A549 (cell line): Measurements from ENCODE around the gene CPED1. TPM values are rescaled to one million over a fixed set of nuclear protein-coding genes. Genes with fewer than 3 reads are reported as not detected.

Source experiments
- ATAC-seq, 2 experiments: fragments of 200-7000 bp in 1 of 2; fragments of >200 bp in 1 of 2; cut with Nextera tagmentation in 1 of 2; cut with Tn5 transposase in 1 of 2; 3 replicates each; pipeline versions ENCODE4 v1.8.0 to v1.9.1; 2018 to 2020; ENCODE audit warnings: mild to moderate bottlenecking in 1 of 2, moderate library complexity in 1 of 2
- CTCF ChIA-PET: fragments of 300-600 bp; sonication (Branson Sonifier 250); formaldehyde crosslinking; extraction: SDS; loops from one replicate; lab custom pipeline; 2021; ENCODE audit warnings: antibody characterized with exemption, inconsistent platforms; lab: Yijun Ruan, JAX
- POLR2A ChIA-PET: fragments of 350-600 bp; formaldehyde crosslinking; extraction: SDS; loops from one replicate; lab custom pipeline; 2021; ENCODE audit warnings: antibody characterized with exemption, inconsistent platforms; lab: Yijun Ruan, JAX
- DNase-seq, 2 experiments: peaks; one replicate each; pipeline versions ENCODE4 v3.0.0 to v3.0.0-alpha.2; 2011 to 2016; ENCODE audit warnings: low read depth in 1 of 2, low spot score in 1 of 2
- FAIRE-seq: peaks from 2 replicates; lab custom pipeline; 2011; peaks lifted over from hg19 to GRCh38; lab: Jason Lieb, UNC
- H3K27ac ChIP-seq, 2 experiments: fragments of >200 bp; sonication (Bioruptor Twin); formaldehyde crosslinking; 3 replicates each; pipeline ENCODE4 v1.5.1; 2016 to 2017
- H3K4me1 ChIP-seq: fragments of >200 bp; sonication (Bioruptor Twin); formaldehyde crosslinking; 3 replicates; pipeline ENCODE4 v1.6.1; 2016
- H3K4me2 ChIP-seq: fragments of >200 bp; sonication (Bioruptor Twin); formaldehyde crosslinking; 3 replicates; pipeline ENCODE4 v1.6.1; 2016
- H3K4me3 ChIP-seq: fragments of >200 bp; sonication (Bioruptor Twin); formaldehyde crosslinking; 3 replicates; pipeline ENCODE4 v1.5.1; 2016
- H3K9me3 ChIP-seq: fragments of >200 bp; sonication (Bioruptor Twin); formaldehyde crosslinking; 3 replicates; pipeline ENCODE4 v1.6.1; 2016
- ATOH8 ChIP-seq: fragments of 250-450 bp; sonication (Bioruptor Pico); IDR thresholded peaks from 2 replicates; pipeline ENCODE4 v1.5.0; 2020; ENCODE audit warnings: low read depth, mild to moderate bottlenecking, moderate library complexity
- CEBPB ChIP-seq, 2 experiments: fragments of >200 bp in 1 of 2; sonication (Bioruptor Twin) in 1 of 2; formaldehyde crosslinking in 1 of 2; IDR thresholded peaks; 2 replicates each; pipeline ENCODE4 v1.6.1; 2012 to 2016
- CHD4 ChIP-seq: fragments of 200-600 bp; sonication (generic); IDR thresholded peaks from 2 replicates; pipeline ENCODE4 v1.6.1; 2016; ENCODE audit warnings: antibody characterized with exemption, mild to moderate bottlenecking, borderline replicate concordance
- CTCF ChIP-seq: fragments of >200 bp; sonication (Bioruptor Twin); formaldehyde crosslinking; IDR thresholded peaks from 3 replicates; pipeline ENCODE4 v1.5.1; 2016
- E2F6 ChIP-seq: IDR thresholded peaks from 2 replicates; pipeline ENCODE4 v1.6.1; 2012; ENCODE audit warnings: low read depth, borderline replicate concordance
- EHF ChIP-seq: fragments of 250-450 bp; sonication (Bioruptor Pico); IDR thresholded peaks from 2 replicates; pipeline ENCODE4 v1.5.0; 2020; ENCODE audit warnings: mild to moderate bottlenecking
- ELK1 ChIP-seq: fragments of 150-350 bp; IDR thresholded peaks from 2 replicates; pipeline ENCODE4 v1.6.1; 2014; ENCODE audit warnings: low read depth, mild to moderate bottlenecking, low read length
- EP300 ChIP-seq, 2 experiments: fragments of >200 bp; sonication (Bioruptor Twin); formaldehyde crosslinking; IDR thresholded peaks; 2 replicates in 1 of 2; 3 replicates in 1 of 2; pipeline ENCODE4 v1.6.1; 2016 to 2017
- HEYL ChIP-seq: fragments of 250-450 bp; sonication (Bioruptor Pico); IDR thresholded peaks from 2 replicates; pipeline ENCODE4 v1.8.0; 2021; ENCODE audit warnings: mild to moderate bottlenecking, moderate library complexity
- HMGXB4 ChIP-seq: fragments of 250-450 bp; sonication (Bioruptor Pico); IDR thresholded peaks from 2 replicates; pipeline ENCODE4 v1.5.0; 2021; ENCODE audit warnings: mild to moderate bottlenecking, moderate library complexity, borderline replicate concordance
- HOXB5 ChIP-seq: fragments of 250-450 bp; sonication (Bioruptor Pico); IDR thresholded peaks from 2 replicates; pipeline ENCODE4 v1.5.0; 2020; ENCODE audit warnings: mild to moderate bottlenecking, moderate library complexity
- MAFK ChIP-seq: fragments of 450-650 bp; IDR thresholded peaks from 2 replicates; pipeline ENCODE4 v1.6.1; 2014; ENCODE audit not compliant: partially characterized antibody
- MYC ChIP-seq: IDR thresholded peaks from 2 replicates; pipeline ENCODE4 v1.6.1; 2012; ENCODE audit warnings: mild to moderate bottlenecking, inconsistent platforms, low read length, improper control_type of control experiment, borderline replicate concordance
- NFE2L2 ChIP-seq: fragments of 150-350 bp; conservative IDR thresholded peaks from 2 replicates; pipeline ENCODE4 v1.6.1; 2014; ENCODE audit warnings: low read length
- NR3C1 ChIP-seq: fragments of >200 bp; sonication (Bioruptor Twin); formaldehyde crosslinking; IDR thresholded peaks from 3 replicates; pipeline ENCODE4 v1.6.1; 2017
- RAD21 ChIP-seq, 2 experiments: fragments of >200 bp in 1 of 2; sonication (Bioruptor Twin) in 1 of 2; formaldehyde crosslinking in 1 of 2; IDR thresholded peaks in 1 of 2; conservative IDR thresholded peaks in 1 of 2; 2 replicates in 1 of 2; 3 replicates in 1 of 2; pipeline ENCODE4 v1.6.1; 2012 to 2018; ENCODE audit warnings: inconsistent platforms in 1 of 2
- RCOR1 ChIP-seq: fragments of 150-350 bp; IDR thresholded peaks from 2 replicates; pipeline ENCODE4 v1.6.1; 2014; ENCODE audit warnings: antibody characterized with exemption, low read length, low read depth
- REST ChIP-seq: fragments of 200-600 bp; sonication (generic); IDR thresholded peaks from 2 replicates; pipeline ENCODE4 v1.6.1; 2016; ENCODE audit warnings: antibody characterized with exemption, mild to moderate bottlenecking, moderate library complexity
- SMC3 ChIP-seq: fragments of >200 bp; sonication (Bioruptor Twin); formaldehyde crosslinking; IDR thresholded peaks from 3 replicates; pipeline ENCODE4 v1.6.1; 2018; ENCODE audit warnings: inconsistent platforms
- TP53 ChIP-seq: fragments of 250-450 bp; sonication (Bioruptor Pico); IDR thresholded peaks from 2 replicates; pipeline ENCODE4 v1.5.0; 2021; ENCODE audit warnings: mild to moderate bottlenecking, moderate library complexity
- ZC3H11A ChIP-seq: fragments of 450-650 bp; IDR thresholded peaks from 2 replicates; pipeline ENCODE4 v1.6.1; 2014; ENCODE audit warnings: antibody characterized with exemption, mild to moderate bottlenecking
- ZFP36 ChIP-seq: fragments of 450-650 bp; IDR thresholded peaks from 2 replicates; pipeline ENCODE4 v1.6.1; 2014; ENCODE audit warnings: borderline replicate concordance; ENCODE audit not compliant: partially characterized antibody
- ZSCAN20 ChIP-seq: fragments of 250-450 bp; sonication (Bioruptor Pico); IDR thresholded peaks from 2 replicates; pipeline ENCODE4 v1.8.0; 2022; ENCODE audit warnings: mild to moderate bottlenecking, moderate library complexity
- WGBS: methylation state at CpG from one replicate; pipeline ENCODE4 v1.1.6; 2017; ENCODE audit errors: missing lambda C conversion rate; 5-methylcytosine and 5-hydroxymethylcytosine counted together
- polyA plus RNA-seq, 4 experiments: library from polyadenylated mRNA; depleted of rRNA in 3 of 4; stranded (reverse); fragments of >200 nt; fragmentation: RNase III in 1 of 4; extraction: RNeasy Plus Mini Kit Qiagen cat#74134 plus additional on column Dnase treatment in 1 of 4; gene quantifications; 2 replicates in 3 of 4; 3 replicates in 1 of 4; pipeline ENCODE4 v1.2.3, GENCODE V29; 2011 to 2017

The CPED1 gene
- polyA plus RNA-seq, 2 of the 4 experiments (the other 2 are of a cell fraction) = 0.03 TPM; not detected in 1

GRCh38 chr7:121187676-121188075, 199.2 kb downstream of the CPED1 start:
- ATAC-seq = no peak
- H3K4me3 ChIP-seq = no peak overlapping the region
- no peaks in the 10 kb centered on the region for H3K4me1 ChIP-seq
- no peaks in the 10 kb centered on the region for H3K9me3 ChIP-seq
- CTCF ChIA-PET = no interaction called here
- no peak overlapping the region for H3K27ac ChIP-seq
- POLR2A ChIA-PET = no interaction called here
- no peak for DNase-seq
- no peak for TF ChIP-seq ZC3H11A
- TF ChIP-seq SMC3 = no peak
- no peak for TF ChIP-seq EHF (CRISPR knock-in tag)
- TF ChIP-seq REST = no peak
- TF ChIP-seq HEYL (CRISPR knock-in tag) = no peak
- no peak for TF ChIP-seq ELK1
- H3K4me2 ChIP-seq = no peak overlapping the region
- no peak for FAIRE-seq

GRCh38 chr7:121192834-121193233, 204.3 kb downstream of the CPED1 start:
- WGBS = 7% methylated on average over 3 of the region's 3 CpGs
- POLR2A ChIA-PET = no interaction called here

More at GRCh38 chr7:121192834-121193233, 204.3 kb downstream of the CPED1 start:
- TF ChIP-seq HMGXB4 (CRISPR knock-in tag) (no peak), ZSCAN20 (no peak), E2F6 (no peak), EP300 (IDR thresholded peaks at IDR 0.05) (no peak), MYC (no peak), CEBPB (IDR thresholded peaks at IDR 0.05) (no peak), HOXB5 (CRISPR knock-in tag) (no peak), RCOR1 (no peak), ATOH8 (CRISPR knock-in tag) (no peak), RAD21 (conservative IDR thresholded peaks at IDR 0.05 in 1 of 2, IDR thresholded peaks at IDR 0.05 in 1 of 2) (no peak), CHD4 (no peak), NFE2L2 (no peak), TP53 (CRISPR knock-in tag) (no peak), MAFK (no peak), CTCF (no peak), NR3C1 (no peak), ZC3H11A (no peak), ZFP36 (no peak)
- TF ChIP-seq, all 56 proteins: peak for 0
- CTCF ChIA-PET = no interaction called here
- H3K4me2 ChIP-seq = no peak overlapping the region
- no peaks in the 10 kb centered on the region for H3K4me1 ChIP-seq
- H3K27ac ChIP-seq = no peak overlapping the region
- ATAC-seq (no peak), FAIRE-seq (no peak), DNase-seq (no peak)
- no peak overlapping the region for H3K4me3 ChIP-seq
- H3K9me3 ChIP-seq = no peaks in the 10 kb centered on the region
